Esophagus squamous epithelium (tissue), 5 donors: ENCODE data around the gene ZNF492. TPM values are rescaled to one million over a fixed set of nuclear protein-coding genes. Genes with fewer than 3 reads are reported as not detected.
"Not testable (repeated sequence)": the region's sequence is repeated elsewhere in the genome, so short reads cannot be mapped to it uniquely, and the experiment has no call there.

Source experiments
- DNase-seq: peaks from one replicate; lab custom pipeline; 2025; lab: John Stamatoyannopoulos, UW
- H3K27ac ChIP-seq, 4 donors: fragments of 200-600 bp; sonication (generic); one replicate each; pipeline ENCODE4 v1.5.1; 2016 to 2019; ENCODE audit warnings: mild to moderate bottlenecking in 1 of 4
- H3K27me3 ChIP-seq, 4 donors: fragments of 200-600 bp; sonication (generic); 1 replicate in 3 of 4; 2 replicates in 1 of 4; pipeline versions ENCODE4 v1.5.1 to v1.6.0; 2017 to 2021; ENCODE audit warnings: antibody characterized with exemption in 1 of 4
- H3K36me3 ChIP-seq, 3 donors: fragments of 200-600 bp; sonication (generic); one replicate each; pipeline ENCODE4 v1.5.1; 2016 to 2019
- H3K4me1 ChIP-seq, 3 donors: fragments of 200-600 bp; sonication (generic); one replicate each; pipeline ENCODE4 v1.5.1; 2017 to 2019
- H3K4me3 ChIP-seq, 4 donors: fragments of 200-600 bp; sonication (generic); 1 replicate in 3 of 4; 2 replicates in 1 of 4; pipeline ENCODE4 v1.5.1; 2016 to 2019; ENCODE audit warnings: mild to moderate bottlenecking in 2 of 4, moderate library complexity in 1 of 4
- H3K9me3 ChIP-seq, 3 donors: fragments of 200-600 bp; sonication (generic); one replicate each; pipeline ENCODE4 v1.5.1; 2016 to 2019
- POLR2A ChIP-seq, 4 donors: fragments of 450-650 bp; IDR thresholded peaks; one replicate each; pipeline ENCODE4 v1.6.1; 2017; ENCODE audit warnings: antibody characterized with exemption in 4 of 4, mild to moderate bottlenecking in 4 of 4, moderate library complexity in 3 of 4
- WGBS, 2 donors: methylation state at CpG; one replicate each; pipeline ENCODE4 v1.1.5; 2018; 5-methylcytosine and 5-hydroxymethylcytosine counted together
- intact Hi-C: fragments of 100-400 bp; cut with DNase I; formaldehyde crosslinking; loops from one replicate; pipeline ENCODE4 v1.15.0; 2022
- total RNA-seq, 4 donors: library from RNA; depleted of rRNA; stranded (reverse); fragments of >200 nt; gene quantifications; one replicate each; pipeline ENCODE4 v1.1.0, GENCODE V29; 2016
- TF ChIP-seq, protein P1 (sequence below), 6 experiments: fragments of 450-650 bp in 4 of 6; fragments of 200-600 bp in 2 of 6; sonication (generic) in 2 of 6; IDR thresholded peaks; one replicate each; pipeline ENCODE4 v1.5.1; 2016 to 2019; ENCODE audit warnings: antibody characterized with exemption in 6 of 6, mild to moderate bottlenecking in 4 of 6, moderate library complexity in 4 of 6
- donor health status: DM: yes; HTN: yes; CAD: no.

The ZNF492 gene
- total RNA-seq, 4 donors from 2014 or later: 0.09 to 0.95 (median 0.23) TPM

DNA sequence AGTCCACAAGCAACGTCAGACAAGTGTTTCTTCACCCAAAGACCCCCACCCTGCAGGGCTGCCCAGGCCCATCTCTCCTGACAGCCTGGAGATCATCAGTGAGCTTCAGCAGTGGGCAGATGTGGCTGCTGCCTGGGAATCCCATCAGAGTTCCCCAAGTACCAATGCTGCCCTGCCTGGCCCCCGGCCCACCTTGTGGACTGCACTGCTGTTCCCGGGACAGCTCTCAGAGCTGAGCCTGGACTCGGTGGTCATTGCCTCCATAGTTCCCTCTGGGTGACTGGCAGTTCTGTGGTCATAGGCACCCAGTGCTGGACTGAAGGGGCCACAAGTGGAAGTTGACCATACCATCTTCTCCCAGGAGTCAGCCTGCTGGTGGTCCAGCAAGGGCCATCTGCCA, 24.5 kb upstream of the ZNF492 start:
- WGBS, 2 donors: 35 to 67% methylated on average over 1 to 3 of the region's 4 CpGs
- Histone ChIP-seq H3K4me3 (no peak overlapping the region), H3K27ac (no peak overlapping the region), H3K9me3 (peaks cover 0 to 7% (median 0%) of the 10 kb centered on the region in 3 donors), H3K27me3 (no peaks in the 10 kb centered on the region), H3K4me1 (no peaks in the 10 kb centered on the region), H3K36me3 (no peaks in the 10 kb centered on the region)
- intact Hi-C loops: no loop called here
- TF ChIP-seq POLR2A (IDR thresholded peaks at IDR 0.05): no peak
- TF ChIP-seq, protein P1, sequence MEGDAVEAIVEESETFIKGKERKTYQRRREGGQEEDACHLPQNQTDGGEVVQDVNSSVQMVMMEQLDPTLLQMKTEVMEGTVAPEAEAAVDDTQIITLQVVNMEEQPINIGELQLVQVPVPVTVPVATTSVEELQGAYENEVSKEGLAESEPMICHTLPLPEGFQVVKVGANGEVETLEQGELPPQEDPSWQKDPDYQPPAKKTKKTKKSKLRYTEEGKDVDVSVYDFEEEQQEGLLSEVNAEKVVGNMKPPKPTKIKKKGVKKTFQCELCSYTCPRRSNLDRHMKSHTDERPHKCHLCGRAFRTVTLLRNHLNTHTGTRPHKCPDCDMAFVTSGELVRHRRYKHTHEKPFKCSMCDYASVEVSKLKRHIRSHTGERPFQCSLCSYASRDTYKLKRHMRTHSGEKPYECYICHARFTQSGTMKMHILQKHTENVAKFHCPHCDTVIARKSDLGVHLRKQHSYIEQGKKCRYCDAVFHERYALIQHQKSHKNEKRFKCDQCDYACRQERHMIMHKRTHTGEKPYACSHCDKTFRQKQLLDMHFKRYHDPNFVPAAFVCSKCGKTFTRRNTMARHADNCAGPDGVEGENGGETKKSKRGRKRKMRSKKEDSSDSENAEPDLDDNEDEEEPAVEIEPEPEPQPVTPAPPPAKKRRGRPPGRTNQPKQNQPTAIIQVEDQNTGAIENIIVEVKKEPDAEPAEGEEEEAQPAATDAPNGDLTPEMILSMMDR (IDR thresholded peaks at IDR 0.05): no peak
- no peak for DNase-seq

DNA sequence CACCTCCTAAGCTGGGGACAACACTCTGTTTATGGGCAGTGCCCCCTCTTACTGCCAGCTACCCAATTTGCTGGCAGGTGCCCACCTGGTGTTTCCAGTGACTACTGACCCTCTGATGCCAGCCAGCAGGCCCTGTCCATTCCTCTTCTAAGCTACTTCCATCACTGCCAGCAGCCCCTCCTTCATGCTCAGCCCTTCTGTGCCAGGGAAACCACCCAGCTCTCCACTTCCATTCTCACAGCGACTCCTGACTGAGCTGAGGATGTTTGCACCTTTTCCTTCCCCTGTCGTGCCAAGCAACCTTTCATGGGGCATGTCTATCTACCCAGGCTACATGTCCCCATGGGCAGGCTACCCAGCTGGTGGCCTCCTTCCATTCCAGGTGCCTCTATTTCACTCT, 24.0 kb upstream of the ZNF492 start:
- H3K36me3 ChIP-seq: no peaks in the 10 kb centered on the region
- DNase-seq: no peak
- H3K27ac ChIP-seq: no peak overlapping the region
- intact Hi-C loops: no loop called here
- no peak for TF ChIP-seq POLR2A (IDR thresholded peaks at IDR 0.05)
- TF ChIP-seq, protein P1 (IDR thresholded peaks at IDR 0.05): no peak
- no peaks in the 10 kb centered on the region for H3K27me3 ChIP-seq
- no peak overlapping the region for H3K4me3 ChIP-seq
- WGBS, 2 donors: 42 to 70% methylated on average over 2 of the region's 2 CpGs
- peaks cover 0 to 7% (median 0%) of the 10 kb centered on the region in 3 donors for H3K9me3 ChIP-seq
- no peaks in the 10 kb centered on the region for H3K4me1 ChIP-seq

DNA sequence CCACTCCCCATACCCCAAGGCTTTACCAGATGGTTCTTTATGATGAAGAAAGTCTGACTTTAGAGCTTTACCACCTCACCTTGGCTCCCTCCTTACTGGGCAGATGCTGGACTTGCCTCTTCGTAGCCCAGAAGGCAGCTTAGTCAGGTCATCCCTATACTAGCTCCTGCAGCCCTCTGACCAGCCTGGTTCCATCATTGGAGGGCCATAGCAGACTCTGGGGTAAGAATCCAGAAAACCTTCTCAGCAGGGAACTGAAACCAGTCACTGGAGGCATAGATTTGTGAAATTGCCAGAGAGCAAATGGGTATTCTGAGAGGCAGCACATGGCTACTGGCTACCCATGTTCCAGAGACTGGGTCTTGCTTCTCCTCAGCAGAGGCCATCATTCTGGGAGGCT, 21.8 kb upstream of the ZNF492 start:
- Histone ChIP-seq H3K27me3 (peaks cover 0 to 11% (median 0%) of the 10 kb centered on the region in 4 donors), H3K27ac (no peak overlapping the region), H3K36me3 (no peaks in the 10 kb centered on the region), H3K4me3 (no peak overlapping the region), H3K9me3 (peaks cover 0 to 11% (median 0%) of the 10 kb centered on the region in 3 donors), H3K4me1 (no peaks in the 10 kb centered on the region)
- TF ChIP-seq POLR2A (IDR thresholded peaks at IDR 0.05): no peak
- TF ChIP-seq, protein P1 (IDR thresholded peaks at IDR 0.05): no peak
- no peak for DNase-seq
- intact Hi-C loops: no loop called here
- WGBS, 2 donors: no CpG with 5 or more reads among the region's 1 CpG

- TF ChIP-seq, protein P1 (IDR thresholded peaks at IDR 0.05): no peak
- TF ChIP-seq POLR2A (IDR thresholded peaks at IDR 0.05): no peak
- 80% methylated on average over 5 of the region's 12 CpGs; no CpG with 5 or more reads in 1 of the 2 donors for WGBS, 2 donors
These were observed 17.5 kb upstream of the ZNF492 start for GRCh38 chr19:22616659-22617058.

GRCh38 chr19:22617181-22617580, 16.9 kb upstream of the ZNF492 start:
- peaks cover 0 to 36% (median 0%) of the 10 kb centered on the region in 4 donors for H3K27me3 ChIP-seq
- H3K4me3 ChIP-seq, H3K27ac ChIP-seq, DNase-seq, H3K36me3 ChIP-seq, intact Hi-C loops, H3K4me1 ChIP-seq: not testable (repeated sequence)
- H3K9me3 ChIP-seq: peaks cover 0 to 14% (median 0%) of the 10 kb centered on the region in 3 donors
- WGBS, 2 donors: 65% methylated on average over 2 of the region's 7 CpGs; no CpG with 5 or more reads in 1 of the 2 donors

More at GRCh38 chr19:22616659-22617058, 17.5 kb upstream of the ZNF492 start:
- peaks cover 0 to 14% (median 0%) of the 10 kb centered on the region in 3 donors for H3K9me3 ChIP-seq
- no peak overlapping the region for H3K4me3 ChIP-seq
- H3K4me1 ChIP-seq: no peaks in the 10 kb centered on the region
- H3K27me3 ChIP-seq: peaks cover 0 to 32% (median 0%) of the 10 kb centered on the region in 4 donors
- H3K27ac ChIP-seq: no peak overlapping the region
- intact Hi-C loops: no loop called here
- no peaks in the 10 kb centered on the region for H3K36me3 ChIP-seq
- no peak for DNase-seq
